Vagina (tissue), 2 donors: ENCODE data around the gene DPH7. TPM values are rescaled to one million over a fixed set of nuclear protein-coding genes. Genes with fewer than 3 reads are reported as not detected.

ENCODE experiments used
- DNase-seq, 2 donors: peaks; one replicate each; pipeline ENCODE4 v3.0.0-alpha.2; 2017; ENCODE audit errors: extremely low spot score in 2 of 2
- H3K27ac ChIP-seq: fragments of 200-600 bp; sonication (generic); one replicate; pipeline ENCODE4 v1.5.1; 2019
- H3K27me3 ChIP-seq: fragments of 200-600 bp; sonication (generic); one replicate; pipeline ENCODE4 v1.5.1; 2019
- H3K36me3 ChIP-seq, 2 donors: fragments of 200-600 bp; sonication (generic); one replicate each; pipeline ENCODE4 v1.5.1; 2017 to 2019
- H3K4me1 ChIP-seq: fragments of 200-600 bp; sonication (generic); one replicate; pipeline ENCODE4 v1.5.1; 2019
- H3K4me3 ChIP-seq, 2 donors: fragments of 200-600 bp; sonication (generic); 1 replicate in 1 of 2; 2 replicates in 1 of 2; pipeline ENCODE4 v1.5.1; 2016 to 2019
- H3K9me3 ChIP-seq: fragments of 200-600 bp; sonication (generic); one replicate; pipeline ENCODE4 v1.5.1; 2019
- POLR2A ChIP-seq, 2 donors: fragments of 450-650 bp; IDR thresholded peaks; one replicate each; pipeline ENCODE4 v1.6.1; 2017; ENCODE audit warnings: antibody characterized with exemption in 2 of 2, mild to moderate bottlenecking in 2 of 2, moderate library complexity in 2 of 2
- POLR2AphosphoS5 ChIP-seq, 2 donors: sonication (generic); formaldehyde crosslinking; IDR thresholded peaks; one replicate each; pipeline ENCODE4 v1.9.0; 2017; ENCODE audit warnings: antibody characterized with exemption in 2 of 2, mild to moderate bottlenecking in 2 of 2, low read depth in 1 of 2; ENCODE audit not compliant: insufficient read depth in 1 of 2
- intact Hi-C: fragments of 100-400 bp; cut with DNase I; formaldehyde crosslinking; loops from one replicate; pipeline ENCODE4 v1.15.1; 2023
- total RNA-seq: library from RNA; depleted of rRNA; stranded (reverse); fragments of >200 nt; gene quantifications from one replicate; pipeline ENCODE4 v1.2.3, GENCODE V29; 2016
- TF ChIP-seq, protein P1 (sequence below), 3 experiments: fragments of 450-650 bp in 2 of 3; fragments of 200-600 bp in 1 of 3; sonication (generic) in 1 of 3; IDR thresholded peaks; one replicate each; pipeline ENCODE4 v1.5.1; 2017 to 2019; ENCODE audit warnings: antibody characterized with exemption in 3 of 3, mild to moderate bottlenecking in 2 of 3, moderate library complexity in 2 of 3

Gene DPH7
- total RNA-seq, 1 donor from 2014 or later = 32.9 TPM

DNA sequence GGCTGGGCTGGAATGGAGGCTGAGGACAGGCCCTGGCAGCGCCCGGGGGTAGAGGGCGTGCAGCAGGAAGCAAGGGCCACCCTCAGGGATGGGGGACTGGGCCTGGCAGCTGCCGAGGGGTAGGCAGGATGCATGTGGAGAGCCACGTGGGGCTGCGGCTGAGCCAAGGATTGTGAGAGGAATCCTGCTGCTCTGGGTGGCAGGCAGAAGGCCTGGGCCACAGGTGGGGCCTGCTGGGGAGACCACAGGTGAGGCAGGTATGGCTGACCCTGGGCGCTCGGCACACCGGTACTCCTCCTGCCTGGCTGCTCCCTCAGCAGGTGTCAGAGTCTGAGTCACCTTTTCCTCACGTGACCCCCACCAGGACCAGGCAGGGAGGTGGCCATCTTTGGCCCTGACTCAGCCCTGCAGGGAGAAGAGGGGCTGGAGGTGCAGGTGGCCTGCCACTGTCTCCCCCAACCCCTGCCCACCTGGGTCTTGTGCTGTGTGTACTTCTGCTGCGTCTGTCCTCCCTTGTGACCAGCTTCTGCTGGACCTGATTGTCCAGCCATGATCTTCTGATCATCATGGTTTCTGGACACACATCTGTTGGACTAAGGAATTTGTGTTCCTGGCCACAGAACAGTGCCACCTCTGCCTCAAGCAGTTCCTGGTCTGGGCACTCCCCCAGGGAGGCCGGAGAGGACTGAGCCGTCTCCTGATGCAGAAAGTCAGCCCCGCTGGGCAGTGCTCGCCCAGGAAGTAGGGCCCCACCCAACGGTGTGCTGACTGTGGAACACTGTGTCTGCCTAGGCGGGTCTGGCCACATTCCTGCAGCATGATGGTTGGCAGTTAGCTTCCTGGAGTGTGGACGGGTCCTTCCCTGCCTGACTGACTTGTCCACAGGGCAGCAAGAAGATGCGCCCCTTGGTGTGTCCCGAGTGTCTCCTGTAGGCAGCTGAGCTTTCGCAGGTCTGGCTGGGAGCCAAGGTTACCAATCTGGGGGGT lies 33.2 kb upstream of the DPH7 start:
- DNase-seq = peak; percentile 91 to 97
- intact Hi-C loops = no loop called here
- Histone ChIP-seq H3K27ac (peak overlapping the region; percentile 72), H3K4me3 (peak overlapping the region in 1 of 2 donors; percentile 25), H3K4me1 (peaks cover 59% of the 10 kb centered on the region), H3K27me3 (no peaks in the 10 kb centered on the region), H3K9me3 (no peaks in the 10 kb centered on the region), H3K36me3 (peaks cover 0 to 24% of the 10 kb centered on the region in 2 donors)
- TF ChIP-seq POLR2AphosphoS5 (IDR thresholded peaks at IDR 0.05; ENCODE audit: insufficient read depth in 1 of 2, low read depth in 1 of 2) (peak in 1 of 2 donors; percentile 69), POLR2A (IDR thresholded peaks at IDR 0.05) (no peak)
- TF ChIP-seq, protein P1, sequence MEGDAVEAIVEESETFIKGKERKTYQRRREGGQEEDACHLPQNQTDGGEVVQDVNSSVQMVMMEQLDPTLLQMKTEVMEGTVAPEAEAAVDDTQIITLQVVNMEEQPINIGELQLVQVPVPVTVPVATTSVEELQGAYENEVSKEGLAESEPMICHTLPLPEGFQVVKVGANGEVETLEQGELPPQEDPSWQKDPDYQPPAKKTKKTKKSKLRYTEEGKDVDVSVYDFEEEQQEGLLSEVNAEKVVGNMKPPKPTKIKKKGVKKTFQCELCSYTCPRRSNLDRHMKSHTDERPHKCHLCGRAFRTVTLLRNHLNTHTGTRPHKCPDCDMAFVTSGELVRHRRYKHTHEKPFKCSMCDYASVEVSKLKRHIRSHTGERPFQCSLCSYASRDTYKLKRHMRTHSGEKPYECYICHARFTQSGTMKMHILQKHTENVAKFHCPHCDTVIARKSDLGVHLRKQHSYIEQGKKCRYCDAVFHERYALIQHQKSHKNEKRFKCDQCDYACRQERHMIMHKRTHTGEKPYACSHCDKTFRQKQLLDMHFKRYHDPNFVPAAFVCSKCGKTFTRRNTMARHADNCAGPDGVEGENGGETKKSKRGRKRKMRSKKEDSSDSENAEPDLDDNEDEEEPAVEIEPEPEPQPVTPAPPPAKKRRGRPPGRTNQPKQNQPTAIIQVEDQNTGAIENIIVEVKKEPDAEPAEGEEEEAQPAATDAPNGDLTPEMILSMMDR (IDR thresholded peaks at IDR 0.05) = no peak

DNA sequence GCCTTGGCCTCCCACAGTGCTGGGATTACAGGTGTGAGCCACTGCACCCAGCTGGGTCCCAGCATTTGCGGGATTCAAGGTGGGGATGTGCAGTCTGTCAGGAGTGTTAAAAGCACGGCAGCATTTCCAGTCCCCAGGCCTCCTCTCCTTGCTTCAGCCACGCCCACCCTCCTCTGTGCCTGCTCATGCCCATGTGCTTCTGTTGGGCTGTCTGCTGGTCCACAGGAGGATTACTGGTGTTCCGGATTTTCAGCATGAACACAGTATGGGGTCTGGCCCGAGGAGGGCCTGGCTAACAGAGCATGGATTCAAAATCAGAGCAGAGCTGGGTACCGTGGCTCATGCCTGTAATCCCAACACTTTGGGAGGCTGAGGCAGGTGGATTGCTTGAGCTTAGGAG lies 32.2 kb upstream of the DPH7 start:
- DNase-seq = no peak
- no peak for TF ChIP-seq POLR2AphosphoS5 (IDR thresholded peaks at IDR 0.05; ENCODE audit: insufficient read depth in 1 of 2, low read depth in 1 of 2)
- Histone ChIP-seq H3K4me3 (no peak overlapping the region), H3K27me3 (no peaks in the 10 kb centered on the region), H3K27ac (peak overlapping the region; percentile 72), H3K9me3 (no peaks in the 10 kb centered on the region), H3K36me3 (peaks cover 0 to 22% of the 10 kb centered on the region in 2 donors), H3K4me1 (peaks cover 59% of the 10 kb centered on the region)
- intact Hi-C loops = no loop called here

DNA sequence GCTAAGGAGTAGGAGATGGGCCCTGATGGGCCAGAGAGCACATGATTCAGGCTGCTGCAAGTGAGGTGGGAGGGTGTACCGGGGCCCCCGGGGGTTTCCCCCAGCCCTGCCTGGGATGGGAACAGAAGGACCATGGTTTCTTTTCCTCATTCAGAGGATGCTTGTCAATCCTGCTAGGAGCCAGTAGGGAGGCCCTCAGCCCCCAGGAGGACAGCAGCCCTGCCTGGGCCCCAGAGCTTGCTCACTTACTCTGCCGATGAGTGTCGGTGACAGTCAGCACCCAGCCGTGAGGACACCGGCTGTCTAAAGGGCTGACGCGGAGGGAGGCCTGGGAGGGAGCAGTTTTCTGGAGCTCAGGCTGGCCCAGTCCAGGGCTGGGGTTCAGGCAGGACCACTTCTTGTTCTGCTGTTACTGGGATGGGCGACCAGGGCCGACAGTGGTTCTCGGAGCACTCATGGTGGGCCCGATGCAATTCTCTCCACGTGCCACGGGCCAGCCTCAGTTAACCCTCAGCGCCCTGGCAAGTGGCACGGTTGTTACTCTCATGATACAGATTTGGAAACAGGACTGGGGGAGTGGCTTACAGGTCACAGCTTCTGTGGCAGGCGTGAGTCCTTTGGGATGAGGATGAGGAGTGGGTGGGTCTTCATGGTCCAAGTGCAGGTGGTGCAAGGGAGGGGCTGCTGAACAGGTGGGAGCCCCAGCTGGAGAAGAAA lies 28.6 kb upstream of the DPH7 start:
- H3K4me1 ChIP-seq = peaks cover 50% of the 10 kb centered on the region
- no peaks in the 10 kb centered on the region for H3K36me3 ChIP-seq
- intact Hi-C loops = no loop called here
- H3K27me3 ChIP-seq = no peaks in the 10 kb centered on the region
- peak overlapping the region; percentile 63 to 70 for H3K4me3 ChIP-seq
- no peak overlapping the region for H3K27ac ChIP-seq
- TF ChIP-seq POLR2AphosphoS5 (IDR thresholded peaks at IDR 0.05; ENCODE audit: insufficient read depth in 1 of 2, low read depth in 1 of 2) (no peak), POLR2A (IDR thresholded peaks at IDR 0.05) (no peak)
- TF ChIP-seq, protein P1 (IDR thresholded peaks at IDR 0.05) = no peak
- H3K9me3 ChIP-seq = no peaks in the 10 kb centered on the region
- peak in 1 of 2 donors; percentile 79 for DNase-seq

DNA sequence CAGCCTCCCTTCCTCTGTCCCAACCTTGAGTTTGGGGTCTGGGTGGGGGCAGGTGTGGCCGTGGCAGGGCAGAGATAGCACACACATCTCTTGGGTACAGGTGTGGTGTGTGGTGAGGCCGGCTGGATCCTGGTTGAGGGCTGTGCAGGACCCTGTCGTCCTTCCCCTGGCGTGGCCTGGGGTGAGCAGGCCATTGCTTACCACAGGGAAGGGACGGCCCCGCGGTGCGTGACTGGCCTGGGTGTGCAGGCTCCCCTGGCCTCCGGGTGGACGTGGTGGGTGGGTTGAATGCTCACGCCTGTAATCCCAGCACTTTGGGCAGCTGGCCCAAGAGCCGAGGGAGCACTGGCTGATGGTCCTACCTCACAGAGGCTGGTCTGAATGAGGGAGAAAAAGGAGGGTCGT lies 28.0 kb upstream of the DPH7 start:
- Histone ChIP-seq H3K4me3 (peak overlapping the region; percentile 63 to 70), H3K9me3 (no peaks in the 10 kb centered on the region), H3K36me3 (no peaks in the 10 kb centered on the region), H3K27me3 (no peaks in the 10 kb centered on the region), H3K27ac (peak overlapping the region; percentile 64), H3K4me1 (peaks cover 44% of the 10 kb centered on the region)
- DNase-seq = no peak
- TF ChIP-seq POLR2AphosphoS5 (IDR thresholded peaks at IDR 0.05; ENCODE audit: insufficient read depth in 1 of 2, low read depth in 1 of 2) (no peak), POLR2A (IDR thresholded peaks at IDR 0.05) (no peak)
- TF ChIP-seq, protein P1 (IDR thresholded peaks at IDR 0.05) = no peak
- intact Hi-C loops = no loop called here

DNA sequence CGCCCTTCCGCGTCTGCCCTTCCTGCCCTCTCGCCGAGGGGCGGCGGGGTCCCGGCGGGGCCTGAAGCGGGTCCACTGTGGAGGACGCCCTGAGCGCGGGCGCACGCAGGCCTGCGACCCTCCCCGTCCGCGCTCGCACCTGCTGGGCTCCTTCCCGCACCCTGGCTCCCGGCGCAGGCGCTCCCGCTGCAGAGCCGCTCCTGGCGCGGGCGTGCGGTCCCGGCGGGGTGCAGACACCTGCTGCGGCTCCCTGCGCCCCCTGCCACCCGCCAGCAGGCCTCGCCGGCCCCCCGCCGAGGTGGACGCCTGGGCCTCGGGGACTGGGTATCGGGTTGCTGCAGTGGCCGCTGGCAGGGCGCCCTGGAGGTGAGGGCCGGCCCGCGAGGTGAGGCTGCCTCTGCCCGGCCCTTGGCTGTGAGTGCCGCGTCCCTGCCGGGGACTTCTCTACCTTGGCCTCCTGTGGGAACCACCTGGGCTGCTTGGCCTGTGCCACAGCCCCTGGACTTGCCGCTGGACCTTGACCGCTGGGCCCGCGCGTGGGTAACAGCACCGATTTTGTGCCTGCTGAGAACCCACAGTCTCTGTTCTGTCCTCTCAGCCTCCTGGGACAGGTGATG lies 27.4 kb upstream of the DPH7 start:
- peak overlapping the region; percentile 64 for H3K27ac ChIP-seq
- H3K4me3 ChIP-seq = peak overlapping the region; percentile 63 to 70
- H3K4me1 ChIP-seq = peaks cover 38% of the 10 kb centered on the region
- TF ChIP-seq POLR2A (IDR thresholded peaks at IDR 0.05) = no peak
- TF ChIP-seq, protein P1 (IDR thresholded peaks at IDR 0.05) = no peak
- TF ChIP-seq POLR2AphosphoS5 (IDR thresholded peaks at IDR 0.05; ENCODE audit: insufficient read depth in 1 of 2, low read depth in 1 of 2) = no peak
- intact Hi-C loops = no loop called here
- no peaks in the 10 kb centered on the region for H3K27me3 ChIP-seq
- H3K9me3 ChIP-seq = no peaks in the 10 kb centered on the region
- peak in 1 of 2 donors; percentile 90 for DNase-seq
- H3K36me3 ChIP-seq = no peaks in the 10 kb centered on the region
